GM12878 (cell line): ENCODE measurements around the gene GMIP. TPM values are rescaled to one million over a fixed set of nuclear protein-coding genes. Genes with fewer than 3 reads are reported as not detected.

ENCODE experiments used
- ATAC-seq: fragments of 200-7000 bp; cut with Tn5 transposase; 3 replicates; pipeline ENCODE4 v1.9.1; 2020; ENCODE audit warnings: mild to moderate bottlenecking, moderate library complexity
- BruUV-seq: library from RNA; stranded (reverse); fragments of 400-500 nt; replicated peaks from 2 replicates; lab custom pipeline; 2021; lab: Mats Ljungman, UMichigan
- CTCF ChIA-PET: fragments of 300-600 bp; sonication (Branson Sonifier 250); formaldehyde crosslinking; extraction: SDS; loops from one replicate; lab custom pipeline; 2021; ENCODE audit warnings: inconsistent platforms; lab: Yijun Ruan, JAX
- POLR2A ChIA-PET: fragments of 350-600 bp; formaldehyde crosslinking; extraction: SDS; loops from one replicate; lab custom pipeline; 2021; ENCODE audit warnings: inconsistent platforms; lab: Charles Lee
- RAD21 ChIA-PET: fragments of 300-600 bp; sonication (Branson Sonifier 250); formaldehyde crosslinking; loops from one replicate; lab custom pipeline; 2023; ENCODE audit warnings: antibody characterized with exemption; ENCODE audit not compliant: unreplicated experiment; lab: Charles Lee
- SMC1A ChIA-PET: fragments of 300-600 bp; sonication (Branson Sonifier 250); formaldehyde crosslinking; loops from one replicate; lab custom pipeline; 2023; ENCODE audit not compliant: unreplicated experiment, uncharacterized antibody; lab: Charles Lee
- DNase-seq: peaks from one replicate; pipeline ENCODE4 v3.0.0-alpha.2; 2011; ENCODE audit warnings: low read depth, low spot score
- FAIRE-seq: peaks from 3 replicates; lab custom pipeline; 2011; peaks lifted over from hg19 to GRCh38; lab: Jason Lieb, UNC
- H2AFZ ChIP-seq: 2 replicates; pipeline ENCODE4 v1.6.0; 2011; ENCODE audit warnings: low read depth, low read length, control low read depth; ENCODE audit not compliant: control insufficient read depth
- H3K27ac ChIP-seq: 2 replicates; pipeline ENCODE4 v1.5.1; 2011; ENCODE audit warnings: control low read depth; ENCODE audit not compliant: control insufficient read depth, insufficient read depth
- H3K27me3 ChIP-seq, 2 experiments: replicated peaks in 1 of 2; 2 replicates each; pipeline versions ENCODE4 v1.6.0 to v1.6.1; 2011; ENCODE audit warnings: low read length in 1 of 2; ENCODE audit not compliant: control insufficient read depth in 2 of 2, insufficient read depth in 2 of 2
- H3K36me3 ChIP-seq, 2 experiments: 2 replicates each; pipeline ENCODE4 v1.5.1; 2011; ENCODE audit warnings: low read length in 1 of 2; ENCODE audit not compliant: control insufficient read depth in 2 of 2, insufficient read depth in 2 of 2
- H3K4me1 ChIP-seq: 2 replicates; pipeline ENCODE4 v1.6.1; 2011; ENCODE audit warnings: mild to moderate bottlenecking, low read length, moderate library complexity, mixed read lengths; ENCODE audit not compliant: control insufficient read depth, insufficient read depth
- H3K4me2 ChIP-seq: 2 replicates; pipeline ENCODE4 v1.6.0; 2011; ENCODE audit warnings: control low read depth; ENCODE audit not compliant: control insufficient read depth, insufficient read depth
- H3K4me3 ChIP-seq: fragments of 200-600 bp; sonication (generic); 2 replicates; pipeline ENCODE4 v1.5.1; 2016
- H3K79me2 ChIP-seq: 2 replicates; pipeline ENCODE4 v1.6.0; 2011; ENCODE audit warnings: low read length; ENCODE audit not compliant: control insufficient read depth, insufficient read depth
- H3K9ac ChIP-seq: 2 replicates; pipeline ENCODE4 v1.8.0; 2011; ENCODE audit warnings: low read length, control low read depth, mixed read lengths; ENCODE audit not compliant: control insufficient read depth, insufficient read depth
- H3K9me3 ChIP-seq: replicated peaks from 3 replicates; pipeline ENCODE4 v1.5.1; 2011; ENCODE audit warnings: mild to moderate bottlenecking, low read length; ENCODE audit not compliant: control insufficient read depth, insufficient read depth
- H4K20me1 ChIP-seq: 2 replicates; pipeline ENCODE4 v1.6.0; 2011; ENCODE audit not compliant: control insufficient read depth, insufficient read depth
- CBFB ChIP-seq: IDR thresholded peaks from 2 replicates; pipeline ENCODE4 v1.6.1; 2016; ENCODE audit warnings: antibody characterized with exemption, low read depth
- HDGF ChIP-seq: fragments of 450-650 bp; IDR thresholded peaks from 2 replicates; pipeline ENCODE4 v1.6.1; 2016; ENCODE audit warnings: antibody characterized with exemption
- NR2F1 ChIP-seq: fragments of 450-650 bp; conservative IDR thresholded peaks from 2 replicates; pipeline ENCODE4 v1.6.1; 2017; ENCODE audit warnings: mild to moderate bottlenecking
- POLR2A ChIP-seq: IDR thresholded peaks from 2 replicates; pipeline ENCODE4 v1.6.1; 2011; ENCODE audit warnings: low read depth, mild to moderate bottlenecking, low read length
- RUNX3 ChIP-seq: IDR thresholded peaks from 2 replicates; pipeline ENCODE4 v1.6.1; 2012; ENCODE audit warnings: low read length, inconsistent platforms
- SKIL ChIP-seq: fragments of 450-650 bp; IDR thresholded peaks from 2 replicates; pipeline ENCODE4 v1.6.1; 2017; ENCODE audit warnings: mild to moderate bottlenecking, low read depth, inconsistent platforms; ENCODE audit not compliant: poor library complexity, severe bottlenecking
- SRF ChIP-seq, 2 experiments: IDR thresholded peaks; 2 replicates each; pipeline ENCODE4 v1.6.1; 2011; ENCODE audit warnings: low read depth in 2 of 2, low read length in 2 of 2, mild to moderate bottlenecking in 1 of 2, moderate library complexity in 1 of 2
- WGBS: methylation state at CpG from one replicate; pipeline ENCODE4 v1.1.6; 2016; ENCODE audit warnings: low lambda C conversion rate; ENCODE audit not compliant: insufficient replicate concordance, insufficient coverage; ENCODE audit errors: missing lambda C conversion rate; 5-methylcytosine and 5-hydroxymethylcytosine counted together
- in situ Hi-C: fragments of 300-500 bp; cut with MboI; formaldehyde crosslinking; loops from 9 replicates; pipeline ENCODE4 v1.14.3; 2018; ENCODE audit warnings: mixed read lengths
- intact Hi-C: fragments of 100-400 bp; cut with micrococcal nuclease; formaldehyde crosslinking; loops from one replicate; pipeline ENCODE4 v1.14.2; 2022; ENCODE audit not compliant: unreplicated experiment
- polyA plus RNA-seq, 11 experiments: library from polyadenylated mRNA; depleted of rRNA in 4 of 11; unstranded in 6 of 11; stranded (reverse) in 5 of 11; fragments of >200 nt; fragmentation: Nextera tagmentation in 4 of 11; fragmentation: Illumina TruSeq in 1 of 11; extraction: Ambion mirVana in 4 of 11; extraction: Trizol in 1 of 11; gene quantifications; 1 replicate in 1 of 11; 2 replicates in 10 of 11; pipeline versions ENCODE4 v1.2.1 to v1.2.3, GENCODE V29; 2011 to 2016; ENCODE audit warnings: inconsistent platforms in 2 of 11, missing spikeins in 2 of 11, low read depth in 1 of 11
- total RNA-seq, 4 experiments: library from RNA; depleted of rRNA in 3 of 4; stranded (reverse); fragments of >200 nt in 3 of 4; fragmentation: Illumina TruSeq in 1 of 4; extraction: Trizol in 1 of 4; gene quantifications; 2 replicates each; pipeline versions ENCODE4 v1.2.1 to v1.2.3, GENCODE V29; 2013 to 2021

Gene GMIP
- total and polyA plus RNA-seq, 10 of the 15 experiments (the other 5 are each of a cell fraction or from before 2014, with no cell fraction given) = 1.5 to 63.5 (median 22.3) TPM

GRCh38 chr19:19634516-19635312 lies 8.7 kb downstream of the GMIP start:
- in situ Hi-C loops = no loop called here
- Histone ChIP-seq H3K9ac (no peak overlapping the region), H3K4me3 (no peak overlapping the region), H3K9me3 (no peaks in the 10 kb centered on the region), H3K79me2 (no peaks in the 10 kb centered on the region), H4K20me1 (no peaks in the 10 kb centered on the region; the same call in 1 of the 2 replicates), H3K4me1 (no peaks in the 10 kb centered on the region; the same call in 1 of the 2 replicates), H3K4me2 (0 out of 2 replicates have a peak overlapping the region, but pooled peaks have one; percentile 33), H2AFZ (no peak overlapping the region), H3K36me3 (peaks cover 23 to 39% of the 10 kb centered on the region in 2 experiments), H3K27me3 (no peaks in the 10 kb centered on the region), H3K27ac (peak overlapping the region; percentile 14; the same call in 1 of the 2 replicates)
- ChIA-PET SMC1A (no interaction called here), RAD21 (no interaction called here), POLR2A (interaction anchor here (1.1 kb wide), 1 partner anchor 15 kb away, joined by 4 read pairs; no protein-coding TSS in a partner anchor), CTCF (no interaction called here)
- DNase-seq = no peak
- ATAC-seq = peak; percentile 24; the same call in 2 of the 3 replicates
- intact Hi-C loops = no loop called here
- FAIRE-seq = no peak
- TF ChIP-seq NR2F1 (0 out of 2 replicates have a peak, but pooled peaks have one; percentile 3), SRF (IDR thresholded peaks at IDR 0.05; ENCODE audit: low read depth in 2 of 2, low read length in 2 of 2) (peak in 1 of 2 experiments; percentile 54; a peak in 1 of 4 replicates), HDGF (no peak), POLR2A (peak; percentile 29; the same call in 1 of the 2 replicates), RUNX3 (0 out of 2 replicates have a peak, but pooled peaks have one; percentile 19), SKIL (no peak), CBFB (no peak)
- TF ChIP-seq, all 136 proteins: peak for 4
- WGBS = 79% methylated on average over 36 of the region's 36 CpGs
- TSS peak; percentile 29 for BruUV-seq
